ENCODE results near the gene PPP4R3A.
"Not testable (repeated sequence)": the region's sequence is repeated elsewhere in the genome, so short reads cannot be mapped to it uniquely, and the experiment has no call there.

The PPP4R3A gene

DNA sequence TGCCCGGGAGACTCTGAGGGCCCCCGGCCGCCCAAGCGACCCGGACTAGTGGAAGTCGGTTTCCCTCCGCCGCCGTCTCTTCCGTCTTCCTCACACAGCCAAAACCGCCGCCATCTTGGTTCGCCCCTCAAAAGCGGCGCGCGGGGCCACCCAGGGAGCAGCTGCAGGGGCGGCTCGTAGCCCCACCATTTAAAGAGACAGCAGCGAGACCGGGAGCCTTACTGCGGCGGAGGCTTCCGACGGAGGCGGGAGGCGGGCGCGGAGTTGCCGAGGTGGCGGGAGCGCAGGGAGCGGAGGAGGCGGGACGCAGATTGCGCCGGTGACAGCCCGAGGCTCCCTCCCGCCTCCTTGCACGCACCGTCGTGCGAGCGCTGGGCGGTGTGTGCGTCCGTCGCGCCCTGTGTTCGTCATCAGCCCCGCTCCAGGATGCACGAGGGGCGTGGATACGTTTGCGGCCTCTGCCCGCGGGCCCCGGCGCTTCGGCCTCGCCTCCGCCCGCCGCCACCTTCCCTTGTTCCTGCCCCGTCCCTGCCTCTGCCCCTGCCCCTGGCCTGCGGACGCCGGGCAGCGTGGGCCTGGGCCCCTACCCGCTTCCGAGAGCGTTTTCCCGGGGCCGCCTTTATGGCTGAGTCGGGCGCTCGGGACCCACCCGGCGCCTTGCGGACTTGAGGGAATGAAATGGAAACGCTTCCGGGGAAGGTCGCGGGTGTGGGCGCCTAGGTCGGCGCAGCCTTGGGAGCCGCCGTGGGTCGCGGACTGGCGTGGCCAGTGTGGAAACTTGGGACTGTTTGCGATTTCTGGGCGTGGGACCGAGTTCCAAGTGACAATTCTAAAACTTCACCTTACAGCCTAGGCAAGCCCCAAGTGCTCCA, at the start of gene PPP4R3A:
Gene PPP4R3A, minus strand, starts transcription at position 140 of the 872 bp plus-strand sequence. CDS start 663 bp downstream, outside the sequence.
- Histone ChIP-seq H3K9me3 (no peaks in the 10 kb centered on the region), H3K4me3 (peak within 1 kb of the TSS; percentile 100), H3K36me3 (replicated peaks) (peaks cover 33% of the 10 kb centered on the region), H3K4me1 (peaks cover 7% of the 10 kb centered on the region; the same call in 1 of the 2 replicates), H3K27me3 (ENCODE audit: low read depth) (no peaks in the 10 kb centered on the region)
- in situ Hi-C loops (cut with MboI; ENCODE audit: low sequenced_read_pairs): no loop called here
- peak; percentile 96 for DNase-seq (ENCODE audit: low spot score in 2 of 2)

- no peak overlapping the region for H3K4me3 ChIP-seq
- H3K27me3 ChIP-seq (ENCODE audit: low read depth): no peaks in the 10 kb centered on the region
- in situ Hi-C loops (cut with MboI; ENCODE audit: low sequenced_read_pairs): no loop called here
- no peak for DNase-seq (ENCODE audit: low spot score in 2 of 2)
- H3K36me3 ChIP-seq (replicated peaks): no peaks in the 10 kb centered on the region
- no peaks in the 10 kb centered on the region for H3K4me1 ChIP-seq
- peaks cover 3% of the 10 kb centered on the region; the same call in 1 of the 2 replicates for H3K9me3 ChIP-seq
Measured at GRCh38 chr14:91555531-91555930, 45.4 kb upstream of the PPP4R3A start.

DNA sequence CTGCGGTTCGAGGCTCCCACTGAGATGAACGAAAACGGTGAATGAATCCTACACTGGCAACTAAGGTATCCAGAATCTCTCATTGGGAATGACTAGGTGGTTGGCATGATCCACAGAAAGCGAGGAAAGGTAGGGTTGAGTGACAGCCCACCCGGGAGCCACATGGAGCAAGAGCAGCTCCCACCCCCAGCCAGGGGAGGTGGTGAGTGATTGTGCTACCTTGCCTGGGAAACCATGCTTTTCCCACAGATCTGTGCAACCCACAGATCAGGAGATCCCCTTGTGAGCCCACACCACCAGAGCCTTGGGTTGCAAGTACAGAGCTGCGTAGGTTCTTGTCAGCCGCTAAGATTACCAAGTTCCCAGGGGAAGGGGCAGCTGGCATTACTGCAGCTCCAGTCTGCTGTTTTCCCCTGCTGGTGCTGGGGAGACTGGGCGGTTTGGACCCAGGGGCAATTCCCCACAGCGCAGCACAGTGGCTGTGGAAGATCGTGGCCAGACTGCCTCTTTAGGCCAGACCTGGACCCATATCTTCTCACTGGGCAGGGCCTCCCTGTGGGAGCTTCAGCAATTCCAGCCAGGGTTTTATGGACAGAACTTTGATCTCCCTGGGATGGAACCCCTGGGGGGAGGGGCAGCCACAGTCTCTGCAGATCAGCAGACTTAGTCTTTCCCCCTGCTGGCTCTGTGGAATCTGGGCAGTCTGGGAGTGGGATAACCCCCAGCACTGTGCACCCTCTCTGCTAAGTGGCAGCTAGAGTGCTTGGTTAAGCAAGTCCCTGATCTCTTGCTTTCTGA, 44.6 kb upstream of the PPP4R3A start:
- Histone ChIP-seq H3K9me3 (peaks cover 3% of the 10 kb centered on the region; the same call in 1 of the 2 replicates), H3K36me3 (replicated peaks) (no peaks in the 10 kb centered on the region), H3K4me3 (no peak overlapping the region), H3K4me1 (no peaks in the 10 kb centered on the region), H3K27me3 (ENCODE audit: low read depth) (no peaks in the 10 kb centered on the region)
- in situ Hi-C loops (cut with MboI; ENCODE audit: low sequenced_read_pairs): no loop called here
- DNase-seq (ENCODE audit: low spot score in 2 of 2): no peak

DNA sequence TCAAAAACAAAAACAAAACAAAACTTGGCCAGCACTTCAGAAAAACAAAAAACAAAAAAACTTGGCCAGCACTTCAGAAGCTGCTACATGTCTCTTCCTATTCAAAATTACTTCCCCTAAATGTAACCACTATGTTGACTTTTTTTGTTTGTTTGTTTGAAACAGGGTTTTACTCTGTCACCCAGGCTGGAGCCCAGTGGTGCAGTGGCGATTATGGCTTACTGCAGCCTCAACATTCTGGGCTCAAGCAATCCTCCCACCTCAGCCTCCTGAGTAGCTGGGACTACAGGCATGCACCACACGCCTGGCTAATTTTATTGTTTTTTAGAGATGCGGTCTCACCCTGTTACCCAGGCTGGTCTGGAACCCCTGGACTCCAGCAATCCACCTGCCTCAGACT, 38.0 kb upstream of the PPP4R3A start:
- no peaks in the 10 kb centered on the region for H3K9me3 ChIP-seq
- no peak overlapping the region for H3K4me3 ChIP-seq
- no peaks in the 10 kb centered on the region for H3K27me3 ChIP-seq (ENCODE audit: low read depth)
- in situ Hi-C loops (cut with MboI; ENCODE audit: low sequenced_read_pairs): no loop called here
- H3K4me1 ChIP-seq: peaks cover 12% of the 10 kb centered on the region
- DNase-seq (ENCODE audit: low spot score in 2 of 2): no peak
- H3K36me3 ChIP-seq (replicated peaks): no peaks in the 10 kb centered on the region

- in situ Hi-C loops (cut with MboI; ENCODE audit: low sequenced_read_pairs): no loop called here
- H3K36me3 ChIP-seq (replicated peaks): no peaks in the 10 kb centered on the region
- peaks cover 4% of the 10 kb centered on the region for H3K9me3 ChIP-seq
- H3K27me3 ChIP-seq (ENCODE audit: low read depth): no peaks in the 10 kb centered on the region
- no peak overlapping the region for H3K4me3 ChIP-seq
- peak; percentile 76 to 99 for DNase-seq (ENCODE audit: low spot score in 2 of 2)
- peaks cover 12% of the 10 kb centered on the region for H3K4me1 ChIP-seq
Measured at GRCh38 chr14:91545946-91546716, 36.0 kb upstream of the PPP4R3A start.

- H3K4me3 ChIP-seq: no peak overlapping the region
- no peak for DNase-seq (ENCODE audit: low spot score in 2 of 2)
- H3K36me3 ChIP-seq (replicated peaks): no peaks in the 10 kb centered on the region
- no peaks in the 10 kb centered on the region for H3K27me3 ChIP-seq (ENCODE audit: low read depth)
- in situ Hi-C loops (cut with MboI; ENCODE audit: low sequenced_read_pairs): no loop called here
- peaks cover 4% of the 10 kb centered on the region for H3K9me3 ChIP-seq
- H3K4me1 ChIP-seq: peaks cover 12% of the 10 kb centered on the region
Measured at GRCh38 chr14:91545204-91545603, 35.1 kb upstream of the PPP4R3A start.

DNA sequence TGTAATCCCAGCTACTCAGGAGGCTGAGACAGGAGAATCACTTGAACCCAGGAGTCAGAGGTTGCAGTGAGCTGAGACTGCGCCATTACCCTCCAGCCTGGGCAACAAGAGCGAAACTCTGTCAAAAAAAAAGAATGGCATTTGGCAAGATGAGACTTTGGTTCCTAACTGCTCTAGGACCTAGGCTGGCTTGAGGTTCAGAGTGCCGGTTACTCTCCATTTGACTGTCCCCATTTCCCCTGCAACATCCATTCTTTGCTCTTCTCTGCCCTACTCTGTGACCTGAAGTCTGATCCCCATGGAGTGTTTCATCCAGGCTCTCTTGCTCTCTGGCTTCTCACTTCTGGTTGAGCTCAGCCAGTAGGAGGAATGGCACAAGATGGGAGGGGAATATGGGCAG, 26.2 kb upstream of the PPP4R3A start:
- Histone ChIP-seq H3K36me3 (replicated peaks) (no peaks in the 10 kb centered on the region), H3K4me3 (no peak overlapping the region), H3K9me3 (peaks cover 4% of the 10 kb centered on the region; the same call in 1 of the 2 replicates), H3K4me1 (no peaks in the 10 kb centered on the region), H3K27me3 (ENCODE audit: low read depth) (no peaks in the 10 kb centered on the region)
- no peak for DNase-seq (ENCODE audit: low spot score in 2 of 2)
- in situ Hi-C loops (cut with MboI; ENCODE audit: low sequenced_read_pairs): no loop called here

- H3K4me1 ChIP-seq; DNase-seq (ENCODE audit: low spot score in 2 of 2); H3K36me3 ChIP-seq (replicated peaks); H3K9me3 ChIP-seq; in situ Hi-C loops (cut with MboI; ENCODE audit: low sequenced_read_pairs); H3K4me3 ChIP-seq; H3K27me3 ChIP-seq (ENCODE audit: low read depth): not testable (repeated sequence)
Measured at GRCh38 chr14:91534059-91534458, 23.9 kb upstream of the PPP4R3A start.

GRCh38 chr14:91533623-91534022, 23.5 kb upstream of the PPP4R3A start:
- DNase-seq (ENCODE audit: low spot score in 2 of 2): no peak
- Histone ChIP-seq H3K27me3 (ENCODE audit: low read depth) (no peaks in the 10 kb centered on the region), H3K4me1 (no peaks in the 10 kb centered on the region), H3K9me3 (no peaks in the 10 kb centered on the region), H3K36me3 (replicated peaks) (no peaks in the 10 kb centered on the region), H3K4me3 (no peak overlapping the region)
- in situ Hi-C loops (cut with MboI; ENCODE audit: low sequenced_read_pairs): no loop called here

DNA sequence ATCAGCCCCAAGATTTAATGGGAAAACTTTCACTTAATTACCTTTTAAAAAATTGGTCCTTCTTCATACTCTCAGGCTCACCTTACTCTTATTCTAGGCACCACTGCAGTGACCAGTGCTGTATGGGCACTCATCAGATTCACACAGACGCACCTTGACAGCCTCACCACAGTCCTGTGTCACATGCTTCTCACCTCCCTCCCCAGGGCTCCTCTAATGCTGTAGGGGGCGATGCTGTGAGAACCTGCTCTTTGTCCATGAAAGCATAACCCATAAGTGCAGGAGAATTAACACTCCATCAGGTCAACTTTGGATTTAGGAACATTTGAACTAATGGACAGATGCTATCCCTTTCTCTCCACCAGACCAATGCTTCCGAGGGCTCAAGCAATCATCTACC, 13.9 kb upstream of the PPP4R3A start:
- in situ Hi-C loops (cut with MboI; ENCODE audit: low sequenced_read_pairs): no loop called here
- H3K9me3 ChIP-seq: no peaks in the 10 kb centered on the region; the same call in 1 of the 2 replicates
- H3K4me3 ChIP-seq: no peak overlapping the region
- no peak for DNase-seq (ENCODE audit: low spot score in 2 of 2)
- no peaks in the 10 kb centered on the region for H3K36me3 ChIP-seq (replicated peaks)
- H3K27me3 ChIP-seq (ENCODE audit: low read depth): no peaks in the 10 kb centered on the region
- no peaks in the 10 kb centered on the region for H3K4me1 ChIP-seq

- Histone ChIP-seq H3K27me3 (ENCODE audit: low read depth) (no peaks in the 10 kb centered on the region), H3K36me3 (replicated peaks) (no peaks in the 10 kb centered on the region), H3K9me3 (no peaks in the 10 kb centered on the region; the same call in 1 of the 2 replicates), H3K4me1 (no peaks in the 10 kb centered on the region), H3K4me3 (no peak overlapping the region)
- no peak for DNase-seq (ENCODE audit: low spot score in 2 of 2)
- in situ Hi-C loops (cut with MboI; ENCODE audit: low sequenced_read_pairs): no loop called here
Measured at GRCh38 chr14:91521061-91521640, 11.0 kb upstream of the PPP4R3A start.

DNA sequence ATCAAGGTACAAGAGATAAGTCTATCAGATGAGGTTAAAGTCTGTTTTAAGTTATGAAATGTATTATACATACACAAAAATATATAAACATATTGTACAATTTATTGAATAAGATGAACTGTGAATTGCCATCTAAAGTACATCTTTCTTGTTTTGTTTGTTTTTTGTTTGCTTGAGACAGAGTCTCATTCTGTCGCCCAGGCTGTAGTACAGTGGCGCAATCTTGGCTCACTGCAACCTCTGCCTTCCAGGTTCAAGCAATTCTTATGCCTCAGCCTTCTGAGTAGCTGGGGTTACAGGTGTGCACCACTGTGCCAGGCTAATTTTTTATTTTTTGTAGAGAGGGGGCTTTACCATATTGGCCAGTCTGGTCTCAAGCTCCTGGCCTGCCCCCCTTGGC, 10.0 kb upstream of the PPP4R3A start:
- in situ Hi-C loops (cut with MboI; ENCODE audit: low sequenced_read_pairs): no loop called here
- no peaks in the 10 kb centered on the region for H3K36me3 ChIP-seq (replicated peaks)
- no peaks in the 10 kb centered on the region for H3K4me1 ChIP-seq
- no peaks in the 10 kb centered on the region; the same call in 1 of the 2 replicates for H3K9me3 ChIP-seq
- no peak overlapping the region for H3K4me3 ChIP-seq
- no peaks in the 10 kb centered on the region for H3K27me3 ChIP-seq (ENCODE audit: low read depth)
- no peak for DNase-seq (ENCODE audit: low spot score in 2 of 2)
